IPS-18c (cell line): ENCODE measurements around the gene GATB.

Experiments used
- H3K4me3 ChIP-seq: 2 replicates; pipeline ENCODE4 v1.7.0; 2013; ENCODE audit warnings: low read depth, mild to moderate bottlenecking, low read length, moderate library complexity; ENCODE audit not compliant: insufficient read depth
- H3K9me3 ChIP-seq: one replicate; pipeline ENCODE4 v1.6.1; 2013; ENCODE audit warnings: mild to moderate bottlenecking, low read length, moderate library complexity; ENCODE audit not compliant: control insufficient read depth, insufficient read depth

GATB gene, protein sequence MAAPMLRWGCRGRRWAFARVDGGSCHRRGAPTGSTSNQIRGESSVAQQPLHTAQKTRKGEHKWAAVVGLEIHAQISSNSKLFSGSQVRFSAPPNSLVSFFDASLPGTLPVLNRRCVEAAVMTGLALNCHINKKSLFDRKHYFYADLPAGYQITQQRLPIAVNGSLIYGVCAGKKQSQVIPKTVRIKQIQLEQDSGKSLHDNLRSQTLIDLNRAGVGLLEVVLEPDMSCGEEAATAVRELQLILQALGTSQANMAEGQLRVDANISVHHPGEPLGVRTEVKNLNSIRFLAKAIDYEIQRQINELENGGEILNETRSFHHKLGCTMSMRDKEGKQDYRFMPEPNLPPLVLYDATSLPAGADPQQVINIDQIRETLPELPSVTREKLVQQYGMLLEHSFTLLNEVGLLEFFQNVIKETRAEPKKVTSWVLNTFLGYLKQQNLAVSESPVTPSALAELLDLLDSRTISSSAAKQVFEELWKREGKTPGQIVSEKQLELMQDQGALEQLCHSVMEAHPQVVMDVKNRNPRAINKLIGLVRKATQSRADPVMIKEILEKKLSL

DNA sequence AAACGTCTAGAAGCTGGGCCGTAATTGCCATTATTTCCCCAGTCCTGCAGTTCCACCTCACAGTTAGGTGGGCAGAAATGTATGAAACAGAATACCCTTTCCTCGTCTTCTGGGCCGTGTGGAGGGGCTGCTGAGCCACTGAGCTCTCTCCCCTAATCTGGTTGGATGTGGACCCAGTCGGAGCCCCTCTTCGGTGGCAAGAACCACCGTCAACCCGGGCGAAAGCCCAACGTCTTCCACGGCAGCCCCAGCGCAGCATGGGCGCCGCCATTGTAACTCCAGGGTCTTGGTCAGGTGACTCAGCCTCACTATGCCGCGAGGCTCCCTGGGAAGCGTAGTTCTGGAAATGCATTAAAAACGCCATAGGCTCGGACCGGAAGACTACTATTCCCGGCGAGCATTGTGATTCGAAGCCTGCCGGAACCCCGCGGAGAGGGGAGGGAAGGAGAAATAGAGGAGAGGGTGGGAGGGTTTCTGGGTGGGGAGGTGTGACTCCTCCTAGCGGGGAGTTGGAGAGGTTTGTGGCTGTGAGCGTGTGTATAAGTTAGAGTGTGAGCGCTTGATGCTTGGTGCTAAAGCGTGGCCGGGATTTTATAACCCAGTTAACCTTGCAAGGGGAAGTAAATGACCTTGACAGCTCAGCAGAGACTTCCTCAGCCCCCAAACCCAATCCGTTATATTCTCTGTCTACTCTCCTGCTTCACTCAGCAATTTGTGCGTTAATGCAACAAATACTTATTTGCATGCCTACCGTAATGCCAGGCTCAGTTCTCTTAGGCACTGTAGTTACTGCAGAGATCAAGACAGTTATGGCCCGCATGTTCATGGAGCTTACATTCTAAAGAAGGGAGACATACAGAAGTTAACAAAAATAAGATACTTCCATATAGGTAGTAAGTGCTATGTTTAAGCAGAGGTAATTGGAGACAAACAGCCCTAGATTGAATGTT lies at the start of gene GATB:
TSS of gene GATB (minus strand) at position 296 of the 950 bp plus-strand sequence. CDS start at position 271, 25 bp downstream.
- H3K9me3 ChIP-seq = no peaks in the 10 kb centered on the region

GRCh38 chr4:151810476-151810875 lies 49.7 kb upstream of the GATB start:
- Histone ChIP-seq H3K9me3 (no peaks in the 10 kb centered on the region), H3K4me3 (no peak overlapping the region)

More for the DNA sequence above, at the start of gene GATB:
- peak within 1 kb of the TSS; percentile 90 for H3K4me3 ChIP-seq

GRCh38 chr4:151809716-151810115 lies 48.9 kb upstream of the GATB start:
- Histone ChIP-seq H3K9me3 (no peaks in the 10 kb centered on the region), H3K4me3 (no peak overlapping the region)

GRCh38 chr4:151808542-151808941 lies 47.7 kb upstream of the GATB start:
- H3K9me3 ChIP-seq = no peaks in the 10 kb centered on the region

DNA sequence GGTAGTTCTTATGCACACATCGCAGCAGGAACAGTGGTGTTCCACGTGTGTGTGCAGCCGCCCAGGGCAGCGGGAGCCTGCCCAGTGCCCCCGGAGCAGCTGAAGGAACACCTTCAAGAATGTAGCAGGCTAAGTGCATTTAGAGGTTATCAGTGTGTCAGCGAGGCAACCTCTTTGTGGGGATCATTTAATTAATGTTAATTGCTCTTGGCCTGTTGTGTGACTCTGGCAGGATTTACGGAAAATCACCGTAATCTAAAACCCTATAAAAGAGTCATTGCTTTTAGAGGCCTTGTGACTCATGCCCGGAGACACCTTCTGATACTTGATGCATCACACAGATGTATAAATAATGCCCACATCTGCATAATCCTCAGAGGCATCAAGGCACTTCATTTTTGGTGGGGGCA lies 47.3 kb upstream of the GATB start:
- Histone ChIP-seq H3K9me3 (no peaks in the 10 kb centered on the region), H3K4me3 (no peak overlapping the region)

More at GRCh38 chr4:151808542-151808941, 47.7 kb upstream of the GATB start:
- H3K4me3 ChIP-seq = no peak overlapping the region

GRCh38 chr4:151807220-151807619 lies 46.4 kb upstream of the GATB start:
- no peak overlapping the region for H3K4me3 ChIP-seq
- H3K9me3 ChIP-seq = no peaks in the 10 kb centered on the region

DNA sequence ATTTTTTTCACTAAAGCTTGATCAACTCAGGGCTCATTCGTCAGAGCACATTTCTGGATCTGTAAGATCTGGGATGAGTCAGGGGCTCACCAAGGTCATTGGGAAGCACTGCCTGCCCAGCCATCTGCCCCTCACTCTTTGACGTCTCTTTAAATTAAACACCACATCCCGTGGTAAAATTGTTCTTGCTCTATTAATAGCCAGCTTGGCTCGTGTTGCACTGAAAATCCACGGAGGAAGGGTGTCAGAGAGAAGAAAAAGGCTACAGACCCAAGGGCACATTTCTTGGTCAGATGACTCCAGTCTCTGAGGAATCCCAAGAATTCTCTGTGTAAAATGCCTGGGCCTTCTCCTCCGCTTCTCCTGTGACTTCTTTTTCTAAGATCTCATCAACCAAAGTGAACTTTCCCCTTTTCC lies 45.7 kb upstream of the GATB start:
- H3K4me3 ChIP-seq = no peak overlapping the region
- no peaks in the 10 kb centered on the region for H3K9me3 ChIP-seq

- Histone ChIP-seq H3K9me3 (no peaks in the 10 kb centered on the region), H3K4me3 (no peak overlapping the region)
Observed at GRCh38 chr4:151804821-151805220, 44.0 kb upstream of the GATB start.

GRCh38 chr4:151804086-151804630 lies 43.4 kb upstream of the GATB start:
- H3K4me3 ChIP-seq = no peak overlapping the region
- H3K9me3 ChIP-seq = no peaks in the 10 kb centered on the region

DNA sequence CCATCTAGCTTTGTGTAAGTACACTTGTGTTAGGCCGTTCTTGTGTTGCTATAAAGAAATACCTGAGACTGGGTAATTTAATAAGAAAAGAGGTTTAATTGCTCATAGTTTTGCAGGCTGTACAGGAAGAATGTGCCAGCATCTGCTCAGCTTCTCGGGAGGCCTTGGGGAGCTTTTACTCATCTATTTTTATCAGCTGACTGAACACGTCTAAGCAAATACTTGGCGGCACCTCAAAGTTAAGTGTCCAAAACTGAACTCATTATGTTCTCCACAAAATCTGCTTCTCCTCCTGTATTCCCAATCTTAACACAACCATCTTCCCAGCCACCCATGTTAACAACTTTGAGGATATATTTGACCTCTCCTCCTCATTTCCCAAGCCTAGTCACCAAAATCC lies 42.4 kb upstream of the GATB start:
- Histone ChIP-seq H3K9me3 (no peaks in the 10 kb centered on the region), H3K4me3 (no peak overlapping the region)

DNA sequence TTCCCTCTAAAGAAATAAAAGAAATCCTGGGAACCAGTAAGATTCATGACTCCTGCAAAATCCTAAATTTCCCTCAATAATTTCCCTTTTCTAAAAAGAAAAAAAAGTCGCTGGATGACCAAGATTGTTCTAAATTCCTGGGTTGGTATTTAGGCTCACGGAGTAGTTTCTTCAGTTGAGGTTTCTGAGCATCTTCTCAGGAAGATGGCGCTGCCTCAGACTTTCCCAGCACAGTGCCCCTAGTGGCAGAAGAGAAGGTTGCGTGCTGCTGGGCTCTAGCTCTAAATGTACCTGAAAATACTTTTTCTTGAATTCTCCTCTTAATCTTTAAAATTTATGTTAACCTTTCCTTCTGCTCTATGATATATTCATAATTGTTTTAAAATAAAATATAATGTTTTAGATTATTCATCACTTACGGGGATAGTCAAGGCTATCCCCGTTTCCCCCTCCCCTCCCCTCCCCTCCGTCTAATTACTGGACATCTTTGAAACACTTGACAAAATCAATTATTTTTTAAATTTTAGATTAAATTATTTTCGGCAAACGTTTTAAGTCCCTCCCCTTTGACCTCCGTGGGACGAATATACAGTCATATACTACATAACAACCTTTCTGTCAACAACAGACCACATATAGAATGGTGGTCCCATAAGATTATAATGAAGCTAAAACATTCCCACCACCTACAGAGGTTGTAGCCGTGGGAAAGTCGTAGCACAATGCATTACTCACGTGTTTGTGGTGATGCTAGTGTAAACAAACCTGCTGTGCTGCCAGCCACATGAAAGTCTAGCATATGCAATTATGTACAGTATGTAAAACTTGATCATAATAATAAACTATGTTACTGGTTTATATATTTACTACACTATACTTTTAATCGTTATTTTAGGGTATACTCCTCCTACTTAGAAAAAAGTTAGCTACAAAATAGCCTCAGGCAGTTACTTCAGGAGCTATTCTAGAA lies 41.0 kb upstream of the GATB start:
- Histone ChIP-seq H3K9me3 (no peaks in the 10 kb centered on the region), H3K4me3 (no peak overlapping the region)

- Histone ChIP-seq H3K9me3 (no peaks in the 10 kb centered on the region), H3K4me3 (no peak overlapping the region)
Observed at GRCh38 chr4:151799417-151800012, 38.7 kb upstream of the GATB start.

- no peaks in the 10 kb centered on the region for H3K9me3 ChIP-seq
- no peak overlapping the region for H3K4me3 ChIP-seq
Observed at GRCh38 chr4:151798678-151799416, 38.0 kb upstream of the GATB start.

GRCh38 chr4:151797853-151798252 lies 37.0 kb upstream of the GATB start:
- H3K9me3 ChIP-seq = no peaks in the 10 kb centered on the region
- no peak overlapping the region for H3K4me3 ChIP-seq

DNA sequence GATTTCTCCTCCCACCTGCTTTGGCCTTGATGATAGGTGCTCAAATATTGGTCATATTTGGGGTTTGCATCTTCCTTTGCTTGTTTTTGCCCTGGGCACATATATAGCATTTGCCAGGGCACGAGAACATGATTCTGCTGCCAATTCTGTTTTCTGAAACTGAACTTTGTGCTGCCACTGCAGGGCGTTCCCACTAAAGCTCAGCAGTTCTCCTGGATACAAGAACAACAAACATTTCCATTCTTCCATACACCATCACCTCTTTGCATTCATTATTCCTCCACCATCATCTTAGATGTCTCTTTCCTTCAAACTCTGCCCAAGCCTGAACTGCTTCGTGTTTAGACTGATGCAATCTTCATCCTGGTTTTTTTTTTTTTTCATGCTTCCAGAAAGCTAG lies 36.3 kb upstream of the GATB start:
- Histone ChIP-seq H3K9me3 (no peaks in the 10 kb centered on the region), H3K4me3 (no peak overlapping the region)
